AG04449 (cell line): Measurements from ENCODE around the gene ZFYVE19.

Experiments used
- CTCF ChIA-PET: fragments of 350-600 bp; formaldehyde crosslinking; extraction: SDS; loops from one replicate; lab custom pipeline; 2021; ENCODE audit warnings: antibody characterized with exemption; lab: Yijun Ruan, JAX
- POLR2A ChIA-PET: fragments of 400-600, 350-600 bp; formaldehyde crosslinking; extraction: SDS; loops from one replicate; lab custom pipeline; 2020; ENCODE audit warnings: antibody characterized with exemption, inconsistent platforms; lab: Yijun Ruan, JAX
- DNase-seq: peaks from one replicate; pipeline ENCODE4 v3.0.0-alpha.2; 2010; ENCODE audit warnings: low read depth, low spot score
- H3K4me3 ChIP-seq: 2 replicates; pipeline ENCODE4 v1.5.1; 2011; ENCODE audit warnings: low read depth, mild to moderate bottlenecking, control low read depth, low read length
- TF ChIP-seq, protein P1 (sequence below): IDR thresholded peaks from one replicate; pipeline ENCODE4 v1.5.1; 2011; ENCODE audit warnings: mild to moderate bottlenecking, moderate library complexity, low read length, control low read depth, inconsistent platforms; ENCODE audit not compliant: insufficient read depth; ENCODE audit errors: missing control alignments

ZFYVE19 gene

DNA sequence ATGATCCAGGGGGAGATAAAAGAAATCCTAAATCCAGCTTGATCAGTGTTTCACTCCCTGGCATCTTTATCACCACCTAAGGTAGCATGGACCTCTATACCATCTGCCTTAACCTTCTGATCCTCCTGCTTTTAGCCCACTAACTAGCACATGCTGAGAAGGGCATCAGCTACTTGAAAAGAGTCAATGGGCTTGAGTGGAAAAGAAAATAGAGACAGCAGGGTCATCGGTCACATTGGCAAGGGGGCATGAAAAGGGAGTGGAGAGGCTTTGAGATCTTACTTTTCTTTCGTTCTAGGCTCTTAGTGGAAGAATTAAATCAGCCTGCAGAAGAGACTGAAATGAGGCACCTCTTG, 239 bp upstream of the ZFYVE19 start:
- DNase-seq = no peak
- peak overlapping the region; percentile 100 for H3K4me3 ChIP-seq
- TF ChIP-seq, protein P1, sequence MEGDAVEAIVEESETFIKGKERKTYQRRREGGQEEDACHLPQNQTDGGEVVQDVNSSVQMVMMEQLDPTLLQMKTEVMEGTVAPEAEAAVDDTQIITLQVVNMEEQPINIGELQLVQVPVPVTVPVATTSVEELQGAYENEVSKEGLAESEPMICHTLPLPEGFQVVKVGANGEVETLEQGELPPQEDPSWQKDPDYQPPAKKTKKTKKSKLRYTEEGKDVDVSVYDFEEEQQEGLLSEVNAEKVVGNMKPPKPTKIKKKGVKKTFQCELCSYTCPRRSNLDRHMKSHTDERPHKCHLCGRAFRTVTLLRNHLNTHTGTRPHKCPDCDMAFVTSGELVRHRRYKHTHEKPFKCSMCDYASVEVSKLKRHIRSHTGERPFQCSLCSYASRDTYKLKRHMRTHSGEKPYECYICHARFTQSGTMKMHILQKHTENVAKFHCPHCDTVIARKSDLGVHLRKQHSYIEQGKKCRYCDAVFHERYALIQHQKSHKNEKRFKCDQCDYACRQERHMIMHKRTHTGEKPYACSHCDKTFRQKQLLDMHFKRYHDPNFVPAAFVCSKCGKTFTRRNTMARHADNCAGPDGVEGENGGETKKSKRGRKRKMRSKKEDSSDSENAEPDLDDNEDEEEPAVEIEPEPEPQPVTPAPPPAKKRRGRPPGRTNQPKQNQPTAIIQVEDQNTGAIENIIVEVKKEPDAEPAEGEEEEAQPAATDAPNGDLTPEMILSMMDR = no peak
- ChIA-PET POLR2A (interaction anchor here (0.7 kb wide), 1 partner anchor 10 kb away, joined by 3 read pairs; no protein-coding TSS in a partner anchor), CTCF (interaction anchor here (1.2 to 3.4 kb wide), 4 partner anchors 21 to 86 kb away, joined by 3 to 16 read pairs (median 4); no protein-coding TSS in a partner anchor)

DNA sequence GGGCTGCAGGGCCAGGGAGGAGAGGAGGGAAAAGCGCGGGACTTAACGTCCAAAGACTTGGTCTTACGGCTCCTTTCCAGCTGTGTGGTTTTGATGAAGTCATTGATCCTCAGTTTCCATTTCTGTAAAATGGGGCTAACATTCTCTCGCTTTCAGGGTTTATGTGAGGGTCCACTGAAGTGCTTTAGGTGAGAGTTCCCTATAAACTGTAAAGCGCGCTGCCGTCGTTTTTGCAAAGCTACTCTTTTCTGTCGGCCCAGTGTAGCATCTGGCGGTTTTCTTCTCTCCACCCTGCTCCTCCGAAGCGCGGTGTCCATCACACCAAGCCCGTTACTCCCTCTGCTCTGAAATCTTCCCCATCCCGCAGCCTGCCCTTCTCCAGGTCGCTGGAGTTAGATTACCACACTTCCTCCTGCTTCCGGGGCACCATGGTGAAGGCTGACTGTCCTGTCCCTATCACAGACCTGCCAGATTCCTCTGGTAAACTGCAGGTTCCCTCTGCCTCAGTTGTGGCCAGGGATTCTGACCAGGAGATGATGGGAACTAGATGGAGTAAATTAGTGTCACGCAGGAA, 1.1 kb downstream of the ZFYVE19 start:
- TF ChIP-seq, protein P1 = no peak
- POLR2A ChIA-PET = interaction anchor here (0.8 kb wide), 1 partner anchor 41 kb away, joined by 3 read pairs; no protein-coding TSS in a partner anchor
- CTCF ChIA-PET = interaction anchor here (0.6 to 3.4 kb wide), 3 partner anchors 39 to 84 kb away, joined by 3 to 16 read pairs (median 3); no protein-coding TSS in a partner anchor
- peak overlapping the region; percentile 100 for H3K4me3 ChIP-seq
- no peak for DNase-seq

DNA sequence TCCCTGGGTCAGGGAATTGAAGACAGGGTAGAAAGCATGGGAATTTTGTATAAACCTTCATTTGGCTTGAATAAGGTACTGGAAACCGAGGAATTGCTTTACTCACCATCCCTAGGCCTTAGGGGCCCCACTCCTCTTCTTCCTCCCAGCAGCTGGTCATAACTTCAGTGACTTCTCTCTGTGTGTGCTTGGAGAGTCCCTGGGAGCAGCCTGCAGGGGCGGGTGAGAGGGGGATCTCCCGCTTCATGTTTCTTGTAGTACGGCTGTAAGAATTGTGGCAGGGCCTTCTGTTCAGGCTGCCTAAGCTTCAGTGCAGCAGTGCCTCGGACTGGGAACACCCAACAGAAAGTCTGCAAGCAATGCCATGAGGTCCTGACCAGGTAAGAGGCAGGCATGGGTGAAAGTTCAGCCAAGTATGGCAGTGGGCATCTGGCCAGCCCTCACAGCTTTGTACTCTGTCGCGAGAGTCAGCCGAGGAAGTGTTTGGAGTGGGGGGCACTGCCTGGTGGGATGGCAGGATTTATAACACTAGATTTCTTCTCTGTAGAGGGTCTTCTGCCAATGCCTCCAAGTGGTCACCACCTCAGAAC, 2.1 kb downstream of the ZFYVE19 start:
- no peak for DNase-seq
- TF ChIP-seq, protein P1 = no peak
- ChIA-PET CTCF (interaction anchor here (0.6 to 3.4 kb wide), 2 partner anchors 50 to 83 kb away, joined by 3 to 16 read pairs; no protein-coding TSS in a partner anchor), POLR2A (no interaction called here)
- H3K4me3 ChIP-seq = no peak overlapping the region

DNA sequence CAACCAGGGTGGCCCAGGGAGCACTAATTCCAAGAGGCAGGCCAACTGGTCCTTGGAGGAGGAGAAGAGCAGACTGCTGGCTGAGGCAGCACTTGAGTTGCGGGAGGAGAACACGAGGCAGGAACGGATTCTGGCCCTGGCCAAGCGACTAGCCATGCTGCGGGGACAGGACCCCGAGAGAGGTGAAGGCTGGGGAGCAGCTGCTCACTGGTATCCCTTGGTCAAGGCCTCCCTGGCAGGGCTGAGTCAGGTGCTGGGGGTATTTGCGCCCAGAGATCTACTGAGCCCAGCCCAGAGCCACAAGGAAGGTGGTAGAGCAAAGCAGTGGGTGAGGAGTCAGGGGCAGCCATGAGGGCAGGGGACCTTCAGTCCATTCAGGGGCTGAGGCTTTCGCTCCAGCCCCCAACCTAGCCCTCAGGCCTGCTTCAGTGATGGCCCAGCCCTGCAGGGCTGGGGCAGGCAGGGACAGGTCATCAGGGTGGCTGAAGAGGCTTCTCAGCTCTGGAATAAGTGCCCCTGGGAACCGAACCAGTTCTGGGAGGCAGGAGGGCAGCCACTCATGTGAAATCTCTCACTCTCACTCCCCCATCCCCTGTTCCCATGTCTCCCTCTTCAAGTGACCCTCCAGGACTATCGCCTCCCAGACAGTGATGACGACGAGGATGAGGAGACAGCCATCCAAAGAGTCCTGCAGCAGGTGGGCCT, 6.0 kb downstream of the ZFYVE19 start:
- TF ChIP-seq, protein P1 = no peak
- CTCF ChIA-PET = interaction anchor here (1.2 kb wide), 1 partner anchor 45 kb away, joined by 3 read pairs; no protein-coding TSS in a partner anchor
- POLR2A ChIA-PET = no interaction called here
- DNase-seq = no peak
- H3K4me3 ChIP-seq = no peak overlapping the region

DNA sequence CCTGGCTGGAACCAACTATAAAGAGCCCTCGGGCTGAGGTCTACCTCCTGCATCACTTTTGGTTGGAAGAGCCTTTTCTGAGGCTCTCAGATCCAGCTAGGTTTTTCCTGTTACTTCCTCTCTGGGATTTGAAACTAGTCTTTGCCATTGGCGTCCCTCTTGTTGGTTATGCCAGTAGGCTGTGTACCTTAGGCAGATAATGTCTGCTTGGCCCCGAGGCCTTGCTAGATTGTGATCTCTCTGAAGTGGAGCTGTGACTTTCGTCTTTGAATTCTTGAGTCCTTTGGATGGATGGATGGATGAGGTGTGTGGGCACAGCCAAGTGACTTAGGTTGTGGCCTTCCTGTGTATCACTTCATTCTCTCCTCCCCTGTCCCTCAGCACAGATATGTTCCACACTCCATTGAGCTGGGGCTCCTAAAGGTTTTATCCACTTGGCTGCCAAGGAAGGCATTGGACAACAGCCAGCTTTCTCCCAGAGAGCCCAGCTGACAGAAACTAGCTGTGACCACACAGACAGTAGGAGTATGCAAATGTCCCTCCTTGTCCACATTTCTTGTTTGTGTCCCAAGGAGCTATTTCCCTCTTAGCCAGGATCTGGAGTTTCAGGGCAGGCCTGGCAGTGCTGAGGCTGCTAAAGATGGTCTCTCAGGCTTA, 8.3 kb downstream of the ZFYVE19 start:
- no peak overlapping the region for H3K4me3 ChIP-seq
- ChIA-PET POLR2A (no interaction called here), CTCF (interaction anchor here (5.6 kb wide), 1 partner anchor 43 kb away, joined by 32 read pairs; no protein-coding TSS in a partner anchor)
- TF ChIP-seq, protein P1 = no peak
- DNase-seq = no peak
